NCI-H345 treated with DMSO at 0.1 percent for 48 hours (cell line): ENCODE results near the gene NUAK2.
A peak's percentile ranks its signal among the peaks of the same experiment; 100 is the strongest.
"Not testable (repeated sequence)": the region's sequence is repeated elsewhere in the genome, so short reads cannot be mapped to it uniquely, and the experiment has no call there.

Experiments used
- DNase-seq: peaks from one replicate; lab custom pipeline; 2025; ENCODE audit not compliant: unreplicated experiment; lab: John Stamatoyannopoulos, UW

NUAK2 gene

DNA sequence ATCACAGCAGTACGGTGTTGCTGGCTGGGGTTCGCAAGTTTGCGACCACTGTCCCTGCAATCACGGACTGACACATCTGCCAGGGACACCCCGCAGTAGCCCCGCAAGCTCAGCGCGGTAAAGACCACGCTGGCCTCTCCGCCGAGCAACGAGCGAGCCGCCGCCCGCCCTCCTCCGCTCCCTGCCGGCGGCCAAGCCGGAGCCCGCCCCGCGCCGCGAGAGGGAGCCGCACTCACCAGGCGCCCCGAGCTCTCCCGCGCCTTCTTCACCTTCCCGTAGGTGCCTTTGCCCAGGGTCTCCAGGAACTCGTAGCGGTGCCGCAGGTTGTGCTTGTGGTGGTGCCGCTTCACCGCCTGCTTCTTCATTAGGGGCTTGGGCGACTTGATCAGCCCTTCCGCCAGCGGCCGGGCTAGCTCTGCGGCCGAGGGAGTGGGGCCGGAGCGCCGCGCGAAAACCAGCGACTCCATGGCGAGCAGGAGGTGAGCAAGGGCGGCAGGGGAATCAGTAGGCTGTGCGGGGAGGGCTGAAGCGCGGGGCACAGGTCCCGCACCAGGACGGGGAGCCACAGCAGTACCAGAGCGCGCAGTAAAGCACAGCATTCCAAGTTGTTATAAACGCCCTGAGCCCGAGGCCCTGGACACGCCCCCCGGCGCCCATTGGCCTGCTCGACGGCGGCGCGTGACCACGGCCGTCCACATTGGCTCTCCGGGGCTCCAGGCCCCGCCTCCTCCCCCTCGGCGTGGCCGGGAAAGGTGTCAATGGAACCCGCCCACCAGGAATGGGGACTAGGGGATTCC is at the start of gene NUAK2:
TSS of gene NUAK2 (minus strand) at position 584 of the 797 bp plus-strand sequence. CDS start at position 467, 117 bp downstream.
- DNase-seq, result peak; percentile 90

DNA sequence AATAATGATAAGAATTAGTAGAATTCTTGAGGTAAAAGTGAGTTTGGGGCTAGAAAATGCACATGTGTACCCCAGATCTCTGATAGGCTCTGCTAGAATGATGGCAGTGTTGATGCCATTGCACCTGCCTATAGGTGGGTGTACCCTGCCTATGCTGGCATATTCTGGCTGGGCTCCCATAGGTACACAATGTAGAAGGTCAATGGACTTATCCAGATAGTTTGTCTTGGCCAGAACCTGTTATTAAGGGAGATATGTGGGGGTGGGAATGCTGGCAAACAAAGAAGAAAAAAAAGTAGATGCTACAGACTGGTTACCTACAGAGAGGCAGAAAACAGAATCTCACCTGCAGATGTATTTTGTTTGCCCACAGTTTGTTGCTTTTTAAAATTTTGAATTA is 49.2 kb upstream of the NUAK2 start:
- no peak for DNase-seq

GRCh38 chr1:205369701-205370123 is 48.2 kb upstream of the NUAK2 start:
- no peak for DNase-seq

DNA sequence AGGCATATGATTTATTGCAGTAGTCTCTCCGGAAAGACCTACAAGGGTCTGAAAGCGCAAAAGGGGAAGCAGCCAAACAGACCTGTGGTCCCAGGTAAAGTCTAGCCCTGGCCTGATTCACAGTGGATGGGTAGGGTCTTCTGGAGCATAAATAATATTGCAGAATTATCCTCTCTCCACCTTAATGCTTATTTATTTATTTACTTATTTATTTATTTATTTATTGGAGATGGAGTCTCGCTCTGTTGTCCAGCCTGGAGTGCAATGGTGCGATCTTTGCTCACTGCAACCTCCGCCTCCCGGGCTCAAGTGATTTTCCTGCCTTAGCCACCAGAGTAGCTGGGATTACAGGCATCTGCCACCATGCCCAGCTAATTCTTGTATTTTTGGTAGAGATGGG is 46.9 kb upstream of the NUAK2 start:
- DNase-seq, result no peak

DNA sequence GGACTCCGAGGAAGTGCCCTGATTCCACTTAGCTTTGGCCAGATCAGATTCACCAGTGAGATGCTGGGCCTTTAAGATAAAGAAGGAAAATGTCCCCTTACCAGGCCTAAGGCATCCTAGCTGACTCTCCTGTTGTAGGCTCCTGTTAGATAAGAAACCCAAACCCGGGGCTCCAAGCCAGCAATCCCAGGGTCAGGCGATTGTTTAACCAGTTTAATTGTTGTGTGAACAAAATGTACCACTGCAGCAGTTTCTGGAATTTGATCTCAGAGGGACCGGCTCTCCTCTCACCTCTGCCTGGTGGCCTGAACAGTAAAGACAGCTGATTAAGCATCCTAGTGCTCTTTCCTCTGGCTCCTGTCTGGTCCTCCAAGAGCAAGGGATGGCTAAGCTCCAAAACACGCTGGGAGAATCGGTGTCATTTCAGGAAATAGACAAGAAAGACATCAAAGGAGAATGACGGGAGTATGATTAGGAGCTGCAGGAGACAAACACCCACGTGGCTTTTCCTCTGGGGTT is 44.5 kb upstream of the NUAK2 start:
- DNase-seq, result no peak

- DNase-seq, result not testable (repeated sequence)
Measured at GRCh38 chr1:205365086-205365485, 43.5 kb upstream of the NUAK2 start.

GRCh38 chr1:205360891-205361290 is 39.3 kb upstream of the NUAK2 start:
- no peak for DNase-seq

GRCh38 chr1:205359771-205360565 is 38.4 kb upstream of the NUAK2 start:
- DNase-seq, result no peak

GRCh38 chr1:205358579-205358978 is 37.0 kb upstream of the NUAK2 start:
- no peak for DNase-seq

DNA sequence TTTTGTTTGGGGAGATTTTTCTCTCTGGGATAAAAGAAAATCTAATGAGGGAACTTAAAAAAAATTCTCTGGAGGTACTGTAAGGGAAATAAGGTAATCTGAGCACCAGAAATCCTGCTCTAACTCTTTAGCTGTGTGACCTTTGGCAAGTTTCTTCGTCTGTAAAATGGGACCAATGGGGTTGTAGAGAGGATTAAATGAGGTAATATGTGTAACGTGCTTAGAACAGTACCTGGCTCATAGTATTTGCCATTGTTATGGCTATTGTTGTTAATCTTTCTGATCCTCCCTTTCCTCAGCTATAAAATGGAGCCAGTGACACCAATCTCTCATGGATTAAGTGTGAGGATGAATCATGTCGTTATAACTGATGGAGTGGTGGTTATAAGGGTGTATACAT is 36.0 kb upstream of the NUAK2 start:
- no peak for DNase-seq

- DNase-seq, result peak; percentile 35
Measured at GRCh38 chr1:205356440-205357139, 35.0 kb upstream of the NUAK2 start, which contains the start of gene KLHDC8A. Gene KLHDC8A (minus strand): TSS chr1:205356922. CDS start chr1:205343604, 13,318 bp downstream.

- no peak for DNase-seq
Measured at GRCh38 chr1:205355075-205355453, 33.5 kb upstream of the NUAK2 start.

- DNase-seq, result peak; percentile 26
Measured at GRCh38 chr1:205354259-205355074, 32.9 kb upstream of the NUAK2 start.

DNA sequence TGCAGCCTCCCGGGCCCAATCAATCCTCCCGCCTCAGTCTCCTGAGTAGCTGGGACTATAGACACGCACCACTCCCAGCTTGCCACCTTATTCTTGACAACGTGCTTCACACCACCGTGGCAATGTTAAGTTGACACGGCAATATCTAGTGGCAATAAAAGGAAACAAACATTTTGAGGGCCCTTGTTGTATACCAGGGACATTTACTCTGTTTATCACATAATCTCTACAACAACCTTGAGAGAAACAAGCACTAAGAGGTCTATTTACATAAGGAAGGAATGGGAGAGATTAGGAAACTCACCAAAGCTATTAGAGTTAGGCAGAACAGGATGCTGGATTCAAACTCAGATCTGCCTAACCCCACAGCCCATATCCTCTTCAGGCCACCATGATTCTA is 32.1 kb upstream of the NUAK2 start:
- DNase-seq, result no peak

- no peak for DNase-seq
Measured at GRCh38 chr1:205353191-205353590, 31.6 kb upstream of the NUAK2 start.

DNA sequence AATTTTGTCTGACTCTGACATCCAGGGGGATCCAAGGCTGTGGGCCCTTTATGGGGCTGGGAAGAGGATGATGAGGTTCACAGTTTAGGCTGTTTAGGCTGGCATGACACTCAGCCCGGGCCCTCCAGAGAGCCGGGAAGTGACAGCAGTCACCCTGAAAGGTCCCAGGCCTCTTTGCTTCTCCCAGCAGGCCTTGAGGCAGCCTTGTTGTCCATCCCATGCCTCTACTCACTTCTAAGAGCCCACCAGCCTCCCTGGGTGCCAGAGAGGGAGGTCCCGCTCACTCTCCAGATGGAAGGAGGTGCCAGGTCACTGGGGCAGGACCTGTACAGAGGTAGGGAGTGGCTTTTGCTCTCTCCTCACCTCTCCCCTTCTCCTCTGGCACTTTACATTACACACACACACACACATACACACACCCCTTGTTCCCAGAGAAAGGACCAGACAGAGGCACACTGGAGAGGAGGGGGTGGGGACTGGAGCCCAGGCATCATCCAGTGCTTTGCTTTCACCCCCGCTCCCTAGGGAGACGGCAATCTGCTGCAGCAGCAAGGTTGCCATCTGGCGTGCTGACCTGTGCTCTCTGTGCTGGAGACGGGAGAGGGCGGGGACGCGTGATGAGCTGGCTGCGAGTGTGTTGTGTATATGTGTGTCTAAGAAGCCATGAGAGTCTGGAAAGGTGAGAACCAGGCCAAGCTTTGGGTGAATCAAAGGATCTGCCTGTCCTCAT is 30.6 kb upstream of the NUAK2 start:
- peak; percentile 75 for DNase-seq

DNA sequence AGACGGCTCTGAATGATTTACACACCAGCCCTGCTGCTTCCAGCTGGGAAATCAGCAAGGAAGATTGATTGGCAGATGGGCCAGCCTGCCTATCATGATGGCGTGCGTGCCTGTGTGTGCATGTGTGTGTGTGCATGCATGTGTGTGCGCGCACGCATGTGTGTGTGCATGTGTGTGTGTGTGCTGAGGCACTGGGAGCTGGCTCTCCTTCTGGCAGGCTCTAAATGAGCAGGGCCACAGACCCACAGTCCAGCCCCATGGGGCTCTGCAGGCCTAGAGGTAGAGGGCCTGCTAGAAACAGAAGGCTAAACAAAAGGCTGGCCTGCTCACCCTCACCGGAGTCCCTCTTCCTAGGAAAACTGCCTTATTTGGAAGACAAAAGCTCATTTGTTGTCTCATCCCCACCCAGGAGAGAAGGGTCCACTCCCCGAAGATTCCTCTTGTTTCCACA is 29.2 kb upstream of the NUAK2 start:
- DNase-seq, result no peak

GRCh38 chr1:205350124-205350523 is 28.6 kb upstream of the NUAK2 start:
- DNase-seq, result no peak
